Colonic mucosa (tissue), 4 donors: Measurements from ENCODE around the gene DMRT2. TPM values are rescaled to one million over a fixed set of nuclear protein-coding genes. Genes with fewer than 3 reads are reported as not detected.
A peak's percentile ranks its signal among the peaks of the same experiment; 100 is the strongest.

Source experiments
- DNase-seq: peaks from one replicate; pipeline ENCODE4 v3.0.0-alpha.2; 2020
- H3K27ac ChIP-seq: fragments of 200-600 bp; one replicate; pipeline ENCODE4 v1.8.0; 2021
- H3K27me3 ChIP-seq: fragments of 200-600 bp; one replicate; pipeline ENCODE4 v1.8.0; 2021
- H3K36me3 ChIP-seq: fragments of 200-600 bp; one replicate; pipeline ENCODE4 v1.8.0; 2021
- H3K4me1 ChIP-seq: fragments of 200-600 bp; one replicate; pipeline ENCODE4 v1.8.0; 2021; ENCODE audit warnings: mild to moderate bottlenecking
- H3K4me3 ChIP-seq: fragments of 200-600 bp; one replicate; pipeline ENCODE4 v1.8.0; 2021
- H3K9ac ChIP-seq, 2 donors: one replicate each; pipeline ENCODE4 v1.7.0; 2013; ENCODE audit warnings: control low read depth in 2 of 2, low read depth in 2 of 2, low read length in 2 of 2
- H3K9me3 ChIP-seq: fragments of 200-600 bp; one replicate; pipeline ENCODE4 v1.8.0; 2021
- intact Hi-C: fragments of 100-400 bp; cut with DNase I; formaldehyde crosslinking; loops from one replicate; pipeline ENCODE4 v1.14.1; 2022
- total RNA-seq, 2 donors: library from RNA; stranded (reverse); fragmentation: NEBNext Ultra II Directional in 1 of 2; extraction: Animal tissue kit (Norgen Biotek cat#: 25700) in 1 of 2; gene quantifications; one replicate each; pipeline ENCODE4 v1.2.1, GENCODE V29; 2021
- TF ChIP-seq, protein P1 (sequence below): fragments of 200-600 bp; IDR thresholded peaks from one replicate; pipeline ENCODE4 v1.8.0; 2022; ENCODE audit warnings: antibody characterized with exemption, mild to moderate bottlenecking
- donor health status: healthy.
- donor health status: DM: no; HTN: no; CAD: no.
- donor health status: DM: no; HTN: no; CAD: no.

The DMRT2 gene
- total RNA-seq, 2 donors from 2014 or later: 8.7 to 15.9 TPM

- Histone ChIP-seq H3K4me1 (no peaks in the 10 kb centered on the region), H3K27ac (no peak overlapping the region), H3K36me3 (no peaks in the 10 kb centered on the region), H3K9me3 (no peaks in the 10 kb centered on the region), H3K9ac (no peak overlapping the region), H3K27me3 (no peaks in the 10 kb centered on the region), H3K4me3 (no peak overlapping the region)
- TF ChIP-seq, protein P1, sequence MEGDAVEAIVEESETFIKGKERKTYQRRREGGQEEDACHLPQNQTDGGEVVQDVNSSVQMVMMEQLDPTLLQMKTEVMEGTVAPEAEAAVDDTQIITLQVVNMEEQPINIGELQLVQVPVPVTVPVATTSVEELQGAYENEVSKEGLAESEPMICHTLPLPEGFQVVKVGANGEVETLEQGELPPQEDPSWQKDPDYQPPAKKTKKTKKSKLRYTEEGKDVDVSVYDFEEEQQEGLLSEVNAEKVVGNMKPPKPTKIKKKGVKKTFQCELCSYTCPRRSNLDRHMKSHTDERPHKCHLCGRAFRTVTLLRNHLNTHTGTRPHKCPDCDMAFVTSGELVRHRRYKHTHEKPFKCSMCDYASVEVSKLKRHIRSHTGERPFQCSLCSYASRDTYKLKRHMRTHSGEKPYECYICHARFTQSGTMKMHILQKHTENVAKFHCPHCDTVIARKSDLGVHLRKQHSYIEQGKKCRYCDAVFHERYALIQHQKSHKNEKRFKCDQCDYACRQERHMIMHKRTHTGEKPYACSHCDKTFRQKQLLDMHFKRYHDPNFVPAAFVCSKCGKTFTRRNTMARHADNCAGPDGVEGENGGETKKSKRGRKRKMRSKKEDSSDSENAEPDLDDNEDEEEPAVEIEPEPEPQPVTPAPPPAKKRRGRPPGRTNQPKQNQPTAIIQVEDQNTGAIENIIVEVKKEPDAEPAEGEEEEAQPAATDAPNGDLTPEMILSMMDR: peak; percentile 30
- intact Hi-C loops: loop anchor here (10.0 kb wide), 2 partner anchors 403 to 597 kb away; no protein-coding TSS in a partner anchor
- DNase-seq: peak; percentile 40
These were observed 32.0 kb upstream of the DMRT2 start for GRCh38 chr9:1018121-1018520.

- TF ChIP-seq, protein P1: no peak
- intact Hi-C loops: loop anchor here (5.0 kb wide), 1 partner anchor 403 kb away; no protein-coding TSS in a partner anchor
- H3K4me1 ChIP-seq: no peaks in the 10 kb centered on the region
- no peaks in the 10 kb centered on the region for H3K36me3 ChIP-seq
- no peak overlapping the region for H3K27ac ChIP-seq
- H3K4me3 ChIP-seq: no peak overlapping the region
- no peak for DNase-seq
- H3K27me3 ChIP-seq: no peaks in the 10 kb centered on the region
- H3K9me3 ChIP-seq: no peaks in the 10 kb centered on the region
- H3K9ac ChIP-seq: no peak overlapping the region
These were observed 26.0 kb upstream of the DMRT2 start for GRCh38 chr9:1024112-1024511.

DNA sequence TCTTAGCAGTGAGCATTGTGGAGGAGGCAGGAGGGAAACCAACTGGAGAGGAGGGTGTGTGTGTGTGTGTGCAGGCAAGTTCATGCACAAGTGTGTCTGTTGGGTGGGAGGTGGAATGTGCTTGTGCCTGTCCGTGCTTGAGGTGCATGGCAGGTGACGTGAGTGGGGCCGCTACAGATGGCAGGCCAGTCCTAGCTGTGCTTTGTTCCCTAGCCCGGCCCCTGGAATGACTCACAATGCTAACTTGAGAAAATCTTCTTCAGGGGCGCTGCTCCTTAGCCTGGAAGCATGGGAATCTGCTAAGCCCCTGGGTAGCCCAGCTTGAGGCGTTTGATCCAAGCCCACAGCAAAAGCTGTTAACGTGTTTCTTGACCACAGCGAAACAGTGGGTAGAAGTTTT is 25.0 kb upstream of the DMRT2 start:
- Histone ChIP-seq H3K9me3 (no peaks in the 10 kb centered on the region), H3K27me3 (no peaks in the 10 kb centered on the region), H3K36me3 (no peaks in the 10 kb centered on the region), H3K9ac (no peak overlapping the region), H3K4me1 (no peaks in the 10 kb centered on the region), H3K27ac (no peak overlapping the region), H3K4me3 (no peak overlapping the region)
- intact Hi-C loops: no loop called here
- TF ChIP-seq, protein P1: no peak
- no peak for DNase-seq

DNA sequence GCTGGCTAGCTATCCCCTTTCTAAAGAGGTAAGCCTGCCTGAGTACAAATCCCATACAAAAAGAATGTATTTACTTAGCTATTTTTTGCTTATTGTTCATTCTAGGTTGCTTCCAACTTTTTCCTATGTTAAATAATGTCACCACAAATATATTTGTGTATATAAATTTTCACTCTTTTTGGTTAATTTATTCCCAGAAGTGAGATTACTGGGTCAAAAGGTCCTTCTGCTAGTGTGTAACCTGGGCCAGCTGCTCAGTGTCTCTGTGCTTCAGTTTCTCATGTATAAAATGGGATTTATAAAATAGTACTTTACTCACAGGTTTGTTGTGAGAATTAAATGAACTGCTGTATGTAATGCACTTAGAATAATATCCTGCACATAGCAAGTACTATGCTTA is 23.9 kb upstream of the DMRT2 start:
- no peak for DNase-seq
- H3K9me3 ChIP-seq: no peaks in the 10 kb centered on the region
- no peak overlapping the region for H3K9ac ChIP-seq
- H3K27ac ChIP-seq: no peak overlapping the region
- intact Hi-C loops: no loop called here
- TF ChIP-seq, protein P1: no peak
- no peaks in the 10 kb centered on the region for H3K27me3 ChIP-seq
- H3K36me3 ChIP-seq: no peaks in the 10 kb centered on the region
- no peaks in the 10 kb centered on the region for H3K4me1 ChIP-seq
- H3K4me3 ChIP-seq: no peak overlapping the region

DNA sequence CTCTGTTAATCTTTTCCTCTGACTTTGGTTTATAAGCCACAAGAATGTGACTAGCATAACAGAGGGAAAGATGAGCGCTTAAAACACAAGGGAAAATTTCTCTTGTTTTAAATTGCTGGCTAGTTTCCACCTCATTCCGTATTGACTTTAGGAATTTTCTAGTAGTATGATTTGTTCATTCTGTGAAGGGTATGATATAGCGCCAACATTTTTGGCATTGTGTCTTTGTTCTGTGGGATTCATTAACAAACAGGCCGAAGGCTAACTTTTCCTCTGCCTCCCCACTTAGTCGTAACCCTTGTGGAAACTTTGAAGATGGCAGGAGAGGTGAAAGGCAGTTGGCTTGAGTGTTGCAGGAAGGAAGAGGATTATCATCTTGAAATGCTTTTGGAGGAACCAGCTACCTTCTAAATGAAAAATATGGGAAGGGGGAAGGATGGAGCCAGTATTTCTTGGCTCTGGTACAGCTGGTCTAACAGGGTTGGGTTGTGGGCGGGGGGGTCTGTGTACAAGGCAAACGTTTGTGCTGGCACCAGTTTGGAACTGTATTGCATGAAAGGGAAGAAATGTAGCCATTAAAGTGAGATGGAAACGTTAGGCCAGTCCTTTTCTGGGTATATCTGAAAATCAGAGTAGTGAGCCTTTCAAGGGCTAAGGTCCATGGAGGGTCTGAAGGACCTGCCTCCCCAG is 21.5 kb upstream of the DMRT2 start:
- no peak for DNase-seq
- Histone ChIP-seq H3K4me1 (no peaks in the 10 kb centered on the region), H3K27me3 (no peaks in the 10 kb centered on the region), H3K9me3 (no peaks in the 10 kb centered on the region), H3K4me3 (no peak overlapping the region), H3K9ac (no peak overlapping the region), H3K36me3 (no peaks in the 10 kb centered on the region), H3K27ac (no peak overlapping the region)
- TF ChIP-seq, protein P1: no peak
- intact Hi-C loops: no loop called here
